GM21717 (cell line): ENCODE measurements around the gene TCHP.

Experiments used
- ATAC-seq: cut with Tn5 transposase; IDR thresholded peaks from one replicate; pipeline ENCODE4 v1.9.1; 2021; ENCODE audit warnings: mild to moderate bottlenecking, moderate library complexity; ENCODE audit not compliant: unreplicated experiment

TCHP gene

DNA sequence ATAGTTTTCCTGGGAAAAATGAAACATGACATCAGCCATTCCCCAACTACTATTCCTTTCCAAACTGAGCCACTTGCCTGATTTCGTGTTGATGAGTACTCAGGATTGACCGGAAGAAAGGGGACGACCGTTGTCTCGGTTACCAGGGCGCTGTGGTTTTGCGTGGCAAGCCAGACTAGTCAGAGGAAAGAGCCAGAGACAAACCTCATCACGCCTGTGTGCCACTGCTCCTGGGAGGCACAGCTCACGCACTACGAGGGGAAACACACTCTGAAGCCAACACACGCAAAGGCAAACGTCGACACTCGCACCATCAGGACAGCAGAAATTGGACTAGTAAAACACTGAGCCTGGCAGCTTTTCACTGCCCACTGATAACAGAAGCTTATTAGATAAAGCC, 61.1 kb downstream of the TCHP start:
- ATAC-seq, result no peak

DNA sequence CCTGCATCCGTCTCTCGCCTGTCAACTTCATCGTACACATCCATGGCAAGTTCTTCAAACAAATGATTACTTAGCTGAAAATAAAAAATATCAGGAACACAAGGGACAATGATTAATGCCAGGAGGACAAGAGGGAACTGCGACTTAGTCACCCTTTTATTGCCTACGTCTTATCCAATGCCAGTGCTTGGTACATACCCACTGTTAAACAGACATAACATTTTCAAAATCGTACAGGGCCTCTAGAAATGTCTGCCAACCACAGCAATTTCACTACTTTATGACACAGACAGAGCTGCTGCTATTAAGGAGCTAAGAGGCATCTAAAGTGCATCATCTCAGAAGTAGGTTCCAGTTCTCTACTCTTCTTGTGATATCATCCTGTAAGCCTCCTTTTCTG, 61.5 kb downstream of the TCHP start:
- no peak for ATAC-seq

DNA sequence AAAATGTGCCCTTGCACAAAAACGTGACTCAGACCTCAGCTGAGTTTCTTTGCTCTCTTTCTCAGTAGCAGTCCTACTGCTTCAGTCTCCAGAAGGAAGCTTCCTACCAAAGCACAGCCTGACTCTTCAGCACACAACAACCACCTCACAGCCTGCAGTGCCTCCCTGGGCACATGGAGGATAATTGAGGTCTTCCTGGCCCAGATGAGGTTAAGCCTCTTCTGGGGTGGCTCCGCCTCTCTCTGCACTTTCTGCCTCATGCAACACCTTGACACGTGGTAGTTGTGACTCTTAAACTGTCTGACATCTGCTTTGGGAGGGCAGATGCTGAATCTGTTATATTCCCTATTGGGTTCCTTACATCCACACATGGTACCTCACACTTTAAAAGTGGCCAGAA, 62.3 kb downstream of the TCHP start:
- ATAC-seq, result no peak

DNA sequence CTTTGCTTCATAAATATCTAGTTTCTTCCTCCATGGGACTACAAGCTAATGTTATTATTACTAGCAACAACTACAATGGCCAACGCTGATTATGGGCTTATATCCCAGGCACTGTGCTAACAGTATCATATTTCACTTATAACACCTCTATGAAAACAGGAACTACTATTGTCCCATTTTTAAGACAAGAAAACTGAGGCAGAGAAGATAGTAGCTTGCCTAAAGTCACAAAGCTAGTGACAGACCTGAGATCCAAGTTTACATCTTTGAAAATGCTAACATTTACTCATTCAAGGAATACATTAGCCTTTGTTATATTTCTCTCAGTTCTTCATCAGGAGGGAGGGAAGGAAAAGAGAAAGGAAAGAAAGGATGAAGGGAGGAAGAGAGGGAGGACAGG, 63.3 kb downstream of the TCHP start:
- no peak for ATAC-seq

DNA sequence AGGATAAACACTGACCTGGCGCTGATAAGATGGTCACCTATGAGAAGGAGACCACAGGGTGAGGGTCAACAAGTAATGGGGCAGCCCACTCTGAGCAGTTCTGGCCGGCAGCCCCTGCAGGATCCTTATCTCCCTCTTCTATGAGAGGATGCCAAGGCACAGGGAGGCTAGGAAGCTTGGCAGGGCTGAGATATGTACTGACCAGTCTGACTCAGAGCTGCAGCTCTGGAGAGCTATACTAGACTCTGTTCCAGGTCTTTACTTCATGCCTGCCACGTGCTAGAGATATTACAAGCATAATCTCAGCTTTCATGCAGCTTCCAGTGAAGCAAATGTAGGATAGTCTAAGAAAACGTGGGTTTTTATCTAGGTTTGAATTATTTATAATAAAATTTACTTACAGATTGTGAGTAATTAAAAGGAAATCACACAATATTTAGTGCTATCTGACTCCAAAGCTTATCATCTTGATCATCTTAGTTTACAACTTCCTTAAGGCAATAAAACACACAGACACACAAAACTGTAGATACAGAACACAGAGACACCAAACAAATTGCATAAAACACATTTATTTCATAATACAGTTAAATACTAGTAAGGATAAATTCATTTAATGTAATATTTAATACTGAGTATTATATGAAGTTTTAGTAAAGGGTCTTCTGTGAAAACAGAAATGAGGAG, 63.8 kb downstream of the TCHP start:
- ATAC-seq, result no peak

DNA sequence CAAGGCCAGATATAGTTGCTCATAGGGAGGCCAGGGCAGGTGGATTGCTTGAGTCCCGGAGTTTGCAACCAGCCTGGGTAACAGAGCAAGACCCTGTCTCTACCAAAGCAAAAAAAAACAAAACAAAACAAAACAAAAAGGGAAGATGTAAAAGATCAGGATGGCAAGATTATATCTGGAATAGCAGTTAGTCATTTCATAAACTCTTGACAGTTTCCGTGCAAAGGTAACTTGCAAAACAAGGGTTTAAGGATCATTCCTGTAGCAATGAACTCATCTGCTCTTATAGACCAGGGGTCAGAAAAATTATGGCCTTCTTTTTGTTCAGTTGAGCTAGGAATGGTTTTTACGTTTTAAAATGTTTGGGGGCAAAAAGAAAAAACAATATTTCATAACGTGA, 66.5 kb downstream of the TCHP start:
- ATAC-seq, result no peak

DNA sequence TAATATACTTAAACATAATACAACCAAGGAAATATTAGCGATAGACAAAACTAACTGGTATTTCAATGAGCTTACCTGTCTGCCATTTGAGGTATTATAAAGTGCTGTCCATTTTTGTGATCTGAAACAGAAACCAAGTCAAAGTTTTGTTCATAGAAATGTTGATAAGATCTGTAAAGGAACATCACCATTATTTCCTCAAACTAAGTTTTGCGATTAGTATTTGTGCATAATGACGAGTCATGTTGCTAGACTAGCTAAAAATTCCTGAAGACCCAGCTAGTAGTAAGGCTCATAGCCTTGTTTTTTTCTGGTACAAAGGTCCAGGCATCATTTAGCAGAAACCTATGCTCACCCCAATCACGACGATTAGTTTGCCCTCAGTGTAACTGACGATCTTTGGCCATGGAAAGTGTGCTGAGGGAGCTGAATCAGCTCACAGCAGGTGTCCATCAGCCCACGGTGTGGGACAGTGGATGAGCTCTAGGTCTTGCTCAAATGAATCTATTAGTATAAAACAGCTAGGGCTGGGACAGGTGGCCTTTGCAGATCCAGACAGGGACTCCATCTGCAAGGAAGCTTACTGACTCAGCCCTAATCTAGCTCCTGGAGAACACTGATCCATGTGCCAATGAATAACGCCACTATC, 67.4 kb downstream of the TCHP start:
- no peak for ATAC-seq
